GM12865 (cell line): ENCODE data around the gene CARD11.

ENCODE experiments used
- DNase-seq: peaks from one replicate; pipeline ENCODE4 v3.0.0; 2010; ENCODE audit warnings: low read depth
- H3K4me3 ChIP-seq: 2 replicates; pipeline ENCODE4 v1.5.1; 2011; ENCODE audit warnings: mild to moderate bottlenecking, low read depth, low read length, control low read depth
- TF ChIP-seq, protein P1 (sequence below): IDR thresholded peaks from 2 replicates; pipeline ENCODE4 v1.5.1; 2011; ENCODE audit warnings: low read length, control low read depth, low read depth, inconsistent platforms; ENCODE audit not compliant: insufficient read depth; ENCODE audit errors: missing control alignments

The CARD11 gene

DNA sequence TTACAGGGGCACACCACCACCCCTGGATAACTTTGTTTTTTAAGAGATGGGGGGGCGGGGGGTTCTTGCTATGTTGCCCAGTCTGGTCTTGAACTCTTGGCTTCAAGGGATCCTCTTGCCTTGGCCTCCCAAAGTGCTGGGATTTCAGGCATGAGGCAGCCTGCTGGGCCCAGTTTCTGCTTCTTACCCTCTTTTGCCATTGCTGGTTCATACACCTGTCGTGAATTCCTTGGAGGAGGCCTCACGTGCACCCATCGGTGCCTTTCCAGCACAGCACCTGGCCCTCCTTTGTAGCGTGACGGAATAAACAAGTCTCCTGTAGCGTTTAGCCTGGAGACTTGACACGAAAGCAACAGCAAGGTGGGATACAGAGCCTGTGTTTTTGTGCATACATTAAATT is 75.5 kb downstream of the CARD11 start:
- no peak for DNase-seq
- no peak overlapping the region for H3K4me3 ChIP-seq
- TF ChIP-seq, protein P1, sequence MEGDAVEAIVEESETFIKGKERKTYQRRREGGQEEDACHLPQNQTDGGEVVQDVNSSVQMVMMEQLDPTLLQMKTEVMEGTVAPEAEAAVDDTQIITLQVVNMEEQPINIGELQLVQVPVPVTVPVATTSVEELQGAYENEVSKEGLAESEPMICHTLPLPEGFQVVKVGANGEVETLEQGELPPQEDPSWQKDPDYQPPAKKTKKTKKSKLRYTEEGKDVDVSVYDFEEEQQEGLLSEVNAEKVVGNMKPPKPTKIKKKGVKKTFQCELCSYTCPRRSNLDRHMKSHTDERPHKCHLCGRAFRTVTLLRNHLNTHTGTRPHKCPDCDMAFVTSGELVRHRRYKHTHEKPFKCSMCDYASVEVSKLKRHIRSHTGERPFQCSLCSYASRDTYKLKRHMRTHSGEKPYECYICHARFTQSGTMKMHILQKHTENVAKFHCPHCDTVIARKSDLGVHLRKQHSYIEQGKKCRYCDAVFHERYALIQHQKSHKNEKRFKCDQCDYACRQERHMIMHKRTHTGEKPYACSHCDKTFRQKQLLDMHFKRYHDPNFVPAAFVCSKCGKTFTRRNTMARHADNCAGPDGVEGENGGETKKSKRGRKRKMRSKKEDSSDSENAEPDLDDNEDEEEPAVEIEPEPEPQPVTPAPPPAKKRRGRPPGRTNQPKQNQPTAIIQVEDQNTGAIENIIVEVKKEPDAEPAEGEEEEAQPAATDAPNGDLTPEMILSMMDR = no peak

DNA sequence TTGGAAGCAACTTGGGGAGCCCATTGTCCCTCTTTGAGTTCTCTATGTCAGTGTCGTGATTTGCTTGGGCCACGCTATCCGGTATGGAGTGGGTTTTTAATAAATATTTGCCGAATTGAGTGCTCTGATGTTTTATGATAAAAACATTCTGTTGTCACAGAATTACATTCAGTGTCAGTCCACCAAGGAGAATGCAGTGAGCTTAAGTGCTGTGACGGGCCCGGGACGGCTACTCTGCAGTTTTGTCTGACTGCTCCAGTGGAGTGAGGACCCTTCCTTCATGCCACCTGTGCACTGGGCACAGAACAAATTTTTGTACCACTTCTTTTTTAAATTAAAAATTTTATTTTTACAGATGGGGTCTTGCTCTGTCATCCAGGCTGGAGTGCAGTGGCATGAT is 76.0 kb downstream of the CARD11 start:
- DNase-seq = no peak
- TF ChIP-seq, protein P1 = no peak
- H3K4me3 ChIP-seq = no peak overlapping the region

DNA sequence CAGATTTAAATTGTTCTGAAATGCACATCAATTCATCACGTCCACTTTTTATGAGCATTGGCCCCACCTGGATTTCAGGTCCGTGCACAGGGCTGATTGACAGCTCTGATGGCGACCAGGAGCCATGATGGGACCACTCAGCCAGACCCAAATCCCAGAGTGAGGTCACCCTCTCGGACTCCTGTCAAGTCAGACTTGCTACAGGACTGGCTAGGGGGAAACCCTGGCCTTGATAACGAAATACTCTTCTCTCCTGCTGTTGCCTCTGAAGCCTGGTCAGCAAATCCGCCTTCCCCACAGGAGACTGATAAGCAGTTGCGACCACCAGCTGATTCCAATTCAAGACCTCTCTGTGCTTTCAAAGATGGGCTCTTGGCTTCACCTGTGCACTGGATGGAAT is 76.4 kb downstream of the CARD11 start:
- TF ChIP-seq, protein P1 = no peak
- no peak for DNase-seq
- H3K4me3 ChIP-seq = no peak overlapping the region

DNA sequence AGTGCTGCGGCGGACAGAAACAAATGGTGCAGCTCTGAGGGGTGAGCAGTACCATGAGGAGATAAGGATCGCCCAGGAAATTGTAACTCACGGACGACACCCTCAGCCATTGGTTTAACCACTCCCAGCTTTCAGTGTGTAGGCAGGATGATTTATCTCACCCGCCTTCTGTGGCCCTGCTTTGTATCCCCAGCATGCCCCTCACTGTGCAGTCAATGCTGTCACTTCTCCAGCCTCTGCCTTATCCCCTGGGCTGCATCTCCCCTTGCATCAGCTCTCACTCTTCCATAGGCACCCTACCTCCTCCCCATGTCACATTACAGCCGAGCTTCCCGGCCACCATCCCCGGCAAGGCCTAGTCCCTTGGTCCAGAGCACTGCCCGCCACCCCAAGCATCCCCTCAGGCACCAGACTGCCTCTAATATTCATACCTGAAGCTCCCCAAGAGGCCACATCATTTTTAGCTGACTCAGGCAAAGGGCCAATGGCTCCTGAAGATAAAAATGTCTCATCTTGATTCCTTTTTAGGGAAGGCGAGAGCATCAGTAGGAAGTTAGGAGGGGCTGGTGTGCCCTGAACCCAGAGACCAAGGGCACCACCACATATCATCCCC is 77.1 kb downstream of the CARD11 start:
- TF ChIP-seq, protein P1 = no peak
- H3K4me3 ChIP-seq = no peak overlapping the region
- no peak for DNase-seq

DNA sequence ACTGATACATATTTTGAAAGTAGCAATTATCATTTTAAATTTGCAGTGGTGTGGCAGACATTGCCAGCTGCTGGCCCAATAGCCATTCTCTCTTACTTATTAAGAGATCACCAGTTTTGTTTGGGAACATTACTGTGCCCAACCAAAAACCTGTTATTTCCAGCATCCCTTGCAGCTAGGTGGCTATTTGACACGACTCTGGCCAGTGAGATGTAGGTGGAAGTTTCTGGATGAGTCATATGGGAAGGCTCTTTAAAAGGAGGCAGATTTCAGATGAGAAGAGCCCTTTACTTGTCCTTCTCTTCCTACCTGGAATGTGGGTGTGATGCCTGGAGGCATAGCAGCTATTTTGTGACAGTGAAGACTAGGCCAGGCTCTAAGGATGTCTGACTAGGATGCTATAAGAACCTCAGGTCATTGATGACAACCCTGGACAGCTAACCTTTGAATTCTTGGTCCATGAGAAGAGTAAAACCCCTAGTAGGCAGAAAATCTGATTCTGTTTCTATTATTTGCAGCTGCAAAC is 77.9 kb downstream of the CARD11 start:
- TF ChIP-seq, protein P1 = no peak
- no peak for DNase-seq
- H3K4me3 ChIP-seq = no peak overlapping the region

DNA sequence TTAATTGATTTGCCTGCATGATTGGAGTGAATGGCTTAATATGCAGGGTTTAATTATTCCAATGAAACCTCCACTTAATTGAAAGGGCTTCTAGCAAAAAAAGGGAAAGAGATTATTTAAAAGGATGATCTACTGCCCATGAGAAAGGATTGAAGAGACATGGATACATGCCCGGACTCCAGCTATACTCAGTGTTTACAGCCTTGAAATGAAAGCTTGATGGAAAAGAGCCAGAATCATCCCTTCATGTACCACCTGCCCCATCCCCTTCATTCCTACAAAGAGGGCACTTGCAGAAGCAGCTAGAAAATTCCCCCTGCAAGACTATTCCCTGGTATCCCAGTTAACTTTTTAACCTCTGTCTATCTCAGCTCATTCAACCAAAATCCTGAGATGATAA is 78.4 kb downstream of the CARD11 start:
- DNase-seq = no peak
- TF ChIP-seq, protein P1 = no peak
- no peak overlapping the region for H3K4me3 ChIP-seq

DNA sequence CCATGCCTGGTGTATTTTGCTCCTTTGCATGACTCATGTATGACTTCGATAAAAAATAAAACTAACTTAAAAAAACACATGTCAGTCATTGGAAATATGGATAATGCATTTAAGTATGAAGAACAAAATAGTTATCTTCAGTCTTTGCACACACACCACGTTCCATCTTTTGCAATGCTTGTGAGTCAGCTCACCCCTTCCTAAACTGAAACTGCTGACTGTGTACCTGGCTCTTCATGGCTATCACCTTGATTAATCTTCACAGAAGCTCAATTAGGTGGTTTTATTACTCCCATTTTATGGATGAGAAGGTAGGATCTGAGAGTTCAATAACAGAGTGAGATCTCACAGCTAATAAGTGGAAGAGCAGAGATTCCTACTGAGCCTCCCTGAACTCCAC is 79.5 kb downstream of the CARD11 start:
- TF ChIP-seq, protein P1 = no peak
- DNase-seq = no peak

More for the DNA sequence above, 79.5 kb downstream of the CARD11 start:
- no peak overlapping the region for H3K4me3 ChIP-seq
